Keratinocyte (primary cell): Measurements from ENCODE around the gene PGLYRP4. TPM values are rescaled to one million over a fixed set of nuclear protein-coding genes. Genes with fewer than 3 reads are reported as not detected.

Experiments used
- DNase-seq: peaks from one replicate; pipeline ENCODE4 v3.0.0-alpha.2; 2011; ENCODE audit warnings: low read depth, missing footprints, low spot score
- FAIRE-seq: peaks from 2 replicates; lab custom pipeline; 2011; peaks lifted over from hg19 to GRCh38; lab: Jason Lieb, UNC
- H2AFZ ChIP-seq: 2 replicates; pipeline ENCODE4 v1.6.0; 2012; ENCODE audit warnings: low read length, control low read depth, inconsistent platforms; ENCODE audit not compliant: control insufficient read depth
- H3K27ac ChIP-seq: 2 replicates; pipeline ENCODE4 v1.5.1; 2011; ENCODE audit warnings: low read length; ENCODE audit not compliant: control insufficient read depth, insufficient read depth
- H3K27me3 ChIP-seq: 3 replicates; pipeline ENCODE4 v1.6.0; 2011; ENCODE audit warnings: low read length; ENCODE audit not compliant: control insufficient read depth, insufficient read depth; ENCODE audit errors: extremely low read depth
- H3K36me3 ChIP-seq, 2 experiments: 2 replicates in 1 of 2; 3 replicates in 1 of 2; pipeline ENCODE4 v1.5.1; 2011; ENCODE audit warnings: low read length in 2 of 2, mild to moderate bottlenecking in 1 of 2; ENCODE audit not compliant: control insufficient read depth in 2 of 2, insufficient read depth in 2 of 2; ENCODE audit errors: extremely low read depth in 1 of 2
- H3K4me1 ChIP-seq: 3 replicates; pipeline ENCODE4 v1.5.1; 2011; ENCODE audit warnings: low read length; ENCODE audit not compliant: control insufficient read depth, insufficient read depth; ENCODE audit errors: extremely low read depth
- H3K4me2 ChIP-seq: 3 replicates; pipeline ENCODE4 v1.6.0; 2011; ENCODE audit warnings: low read depth, low read length; ENCODE audit not compliant: control insufficient read depth, insufficient read depth; ENCODE audit errors: extremely low read depth
- H3K4me3 ChIP-seq, 3 experiments: fragments of 200-600 bp in 1 of 3; sonication (generic) in 1 of 3; 2 replicates in 2 of 3; 3 replicates in 1 of 3; pipeline ENCODE4 v1.5.1; 2011 to 2016; ENCODE audit warnings: low read length in 3 of 3, mild to moderate bottlenecking in 3 of 3, control low read depth in 2 of 3, inconsistent platforms in 1 of 3, low read depth in 1 of 3, mixed read lengths in 1 of 3, mixed run types in 1 of 3, moderate library complexity in 1 of 3; ENCODE audit not compliant: control insufficient read depth in 2 of 3, insufficient read depth in 2 of 3; ENCODE audit errors: extremely low read depth in 1 of 3
- H3K79me2 ChIP-seq: 2 replicates; pipeline ENCODE4 v1.6.0; 2012; ENCODE audit warnings: low read length; ENCODE audit not compliant: control insufficient read depth, insufficient read depth
- H3K9ac ChIP-seq: 3 replicates; pipeline ENCODE4 v1.6.0; 2011; ENCODE audit warnings: low read length; ENCODE audit not compliant: control insufficient read depth, insufficient read depth; ENCODE audit errors: extremely low read depth
- H3K9me1 ChIP-seq: 3 replicates; pipeline ENCODE4 v1.6.0; 2011; ENCODE audit warnings: low read length; ENCODE audit not compliant: control insufficient read depth, insufficient read depth; ENCODE audit errors: extremely low read depth
- H3K9me3 ChIP-seq: 2 replicates; pipeline ENCODE4 v1.5.1; 2012; ENCODE audit warnings: low read depth, low read length; ENCODE audit not compliant: control insufficient read depth
- H4K20me1 ChIP-seq: 3 replicates; pipeline ENCODE4 v1.6.0; 2011; ENCODE audit warnings: low read length; ENCODE audit not compliant: control insufficient read depth, insufficient read depth; ENCODE audit errors: extremely low read depth
- CTCF ChIP-seq, 3 experiments: IDR thresholded peaks in 1 of 3; conservative IDR thresholded peaks in 1 of 3; optimal IDR thresholded peaks in 1 of 3; 2 replicates in 2 of 3; 3 replicates in 1 of 3; pipeline versions ENCODE3 to v1.5.1; 2011; ENCODE audit warnings: low read length in 3 of 3, mild to moderate bottlenecking in 3 of 3, moderate library complexity in 2 of 3, control low read depth in 1 of 3, inconsistent platforms in 1 of 3; ENCODE audit not compliant: insufficient read depth in 2 of 3; ENCODE audit errors: extremely low read depth in 1 of 3
- EZH2 ChIP-seq: IDR thresholded peaks from one replicate; pipeline ENCODE4 v1.6.1; 2012; ENCODE audit warnings: inconsistent platforms, mild to moderate bottlenecking, low read length, moderate library complexity
- dilution Hi-C: fragments of 300-500 bp; cut with MboI; formaldehyde crosslinking; loops from one replicate; pipeline ENCODE4 v1.7.0; 2020; ENCODE audit warnings: low sequenced_read_pairs; ENCODE audit not compliant: extremely low pct_ligation_motif_present
- polyA plus RNA-seq, 5 experiments: library from polyadenylated mRNA; depleted of rRNA in 3 of 5; stranded (reverse) in 3 of 5; stranded (forward) in 1 of 5; unstranded in 1 of 5; fragments of >200 nt; gene quantifications; 1 replicate in 1 of 5; 2 replicates in 3 of 5; 3 replicates in 1 of 5; pipeline versions ENCODE4 v1.2.1 to v1.2.3, GENCODE V29; 2011 to 2012; ENCODE audit warnings: missing spikeins in 2 of 5, low read depth in 1 of 5, low replicate concordance in 1 of 5

The PGLYRP4 gene
- polyA plus RNA-seq, 1 donor (not counting 4 experiments of a cell fraction or from before 2014, with no cell fraction given): 3.8 TPM

DNA sequence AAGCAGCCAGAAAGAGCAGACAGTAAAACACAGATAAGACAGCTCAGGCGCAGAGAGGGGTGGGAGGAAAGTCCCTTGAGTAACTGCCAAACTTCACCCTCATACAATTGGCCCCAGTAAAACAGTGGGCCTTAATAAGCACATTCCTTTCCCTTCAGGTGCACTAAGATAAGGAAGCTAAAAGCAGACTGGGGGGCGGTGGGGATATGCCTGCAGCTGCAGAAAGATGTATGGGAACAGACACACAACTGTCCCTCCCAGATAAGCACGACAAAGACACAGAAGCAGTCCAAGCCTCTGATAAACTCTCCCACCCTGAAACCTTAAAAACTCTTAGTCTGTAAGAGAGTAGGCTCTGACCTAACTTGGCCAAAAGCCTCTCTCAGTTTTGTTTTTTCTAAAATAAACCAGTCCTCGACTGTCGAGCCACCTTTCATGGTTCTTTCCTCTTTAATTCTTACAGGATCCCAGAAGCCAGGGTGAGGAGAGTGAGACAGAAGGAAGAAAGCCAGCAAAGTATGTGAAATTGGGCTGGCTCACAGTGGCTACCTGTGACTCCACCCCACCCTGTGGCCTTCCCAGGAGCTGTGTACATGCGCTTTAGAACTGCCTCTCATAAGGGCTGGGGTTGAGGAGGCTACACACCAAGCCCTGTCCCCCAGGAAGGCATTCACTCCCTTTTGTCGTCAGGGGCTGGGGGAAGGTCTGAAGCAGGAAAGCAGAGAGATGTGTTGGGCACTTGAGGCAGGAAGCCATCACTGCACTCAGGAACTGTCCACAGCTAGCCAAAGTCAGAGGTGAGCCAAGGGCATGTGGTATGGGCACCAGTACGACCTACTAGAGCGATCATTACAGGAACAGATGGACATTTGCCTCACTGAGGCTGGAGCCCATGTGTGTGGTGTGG, 4.6 kb downstream of the PGLYRP4 start:
- FAIRE-seq (no peak), DNase-seq (no peak)
- Histone ChIP-seq H3K4me2 (no peak overlapping the region), H3K4me3 (no peak overlapping the region), H3K4me1 (peaks cover 29% of the 10 kb centered on the region), H3K9me1 (no peaks in the 10 kb centered on the region), H3K27ac (no peak overlapping the region), H3K27me3 (no peaks in the 10 kb centered on the region), H3K36me3 (no peaks in the 10 kb centered on the region), H3K9me3 (no peaks in the 10 kb centered on the region), H4K20me1 (no peaks in the 10 kb centered on the region), H3K79me2 (no peaks in the 10 kb centered on the region), H3K9ac (no peak overlapping the region), H2AFZ (no peak overlapping the region)
- TF ChIP-seq EZH2 (no peak), CTCF (optimal IDR thresholded peaks at IDR 0.05 in 1 of 3, IDR thresholded peaks at IDR 0.05 in 1 of 3, conservative IDR thresholded peaks at IDR 0.05 in 1 of 3; ENCODE audit: extremely low read depth in 1 of 3, insufficient read depth in 2 of 3, low read length in 3 of 3) (no peak)
- dilution Hi-C loops: no loop called here

- Histone ChIP-seq H3K9me1 (no peaks in the 10 kb centered on the region), H3K9ac (no peak overlapping the region), H3K27me3 (no peaks in the 10 kb centered on the region), H4K20me1 (no peaks in the 10 kb centered on the region), H3K4me2 (peak overlapping the region; percentile 58), H3K27ac (no peak overlapping the region), H3K79me2 (no peaks in the 10 kb centered on the region), H3K36me3 (no peaks in the 10 kb centered on the region), H3K9me3 (no peaks in the 10 kb centered on the region), H3K4me1 (peaks cover 20% of the 10 kb centered on the region), H2AFZ (peak overlapping the region; percentile 79), H3K4me3 (no peak overlapping the region)
- DNase-seq (no peak), FAIRE-seq (peak; percentile 72)
- dilution Hi-C loops: no loop called here
- TF ChIP-seq EZH2 (no peak), CTCF (optimal IDR thresholded peaks at IDR 0.05 in 1 of 3, IDR thresholded peaks at IDR 0.05 in 1 of 3, conservative IDR thresholded peaks at IDR 0.05 in 1 of 3; ENCODE audit: extremely low read depth in 1 of 3, insufficient read depth in 2 of 3, low read length in 3 of 3) (no peak)
These were observed 5.5 kb downstream of the PGLYRP4 start for GRCh38 chr1:153343040-153343681.
